GM23338 (cell line): Measurements from ENCODE around the gene PCSK1.

Experiments used
- EZH2 ChIP-seq: fragments of 200-600 bp; sonication (generic); IDR thresholded peaks from one replicate; pipeline ENCODE4 v1.8.0; 2017; ENCODE audit warnings: antibody characterized with exemption, mild to moderate bottlenecking, low read depth; ENCODE audit not compliant: unreplicated experiment
- EZH2phosphoT487 ChIP-seq: fragments of 200-600 bp; sonication (generic); IDR thresholded peaks from one replicate; pipeline ENCODE4 v1.8.1; 2018; ENCODE audit warnings: antibody characterized with exemption; ENCODE audit not compliant: unreplicated experiment
- POLR2AphosphoS5 ChIP-seq: IDR thresholded peaks from 2 replicates; pipeline ENCODE4 v1.6.1; 2016; ENCODE audit warnings: antibody characterized with exemption, low read depth
- TF ChIP-seq, protein P1 (sequence below), 2 experiments: fragments of 200-600 bp in 1 of 2; sonication (generic) in 1 of 2; conservative IDR thresholded peaks; 2 replicates each; pipeline versions ENCODE4 v1.5.1 to v1.6.1; 2016 to 2017; ENCODE audit warnings: antibody characterized with exemption in 2 of 2, low read depth in 2 of 2, mild to moderate bottlenecking in 2 of 2, moderate library complexity in 1 of 2
- TF ChIP-seq, protein P2 (sequence below): IDR thresholded peaks from one replicate; pipeline ENCODE4 v1.6.1; 2018; ENCODE audit warnings: antibody characterized with exemption; ENCODE audit not compliant: unreplicated experiment

DNA sequence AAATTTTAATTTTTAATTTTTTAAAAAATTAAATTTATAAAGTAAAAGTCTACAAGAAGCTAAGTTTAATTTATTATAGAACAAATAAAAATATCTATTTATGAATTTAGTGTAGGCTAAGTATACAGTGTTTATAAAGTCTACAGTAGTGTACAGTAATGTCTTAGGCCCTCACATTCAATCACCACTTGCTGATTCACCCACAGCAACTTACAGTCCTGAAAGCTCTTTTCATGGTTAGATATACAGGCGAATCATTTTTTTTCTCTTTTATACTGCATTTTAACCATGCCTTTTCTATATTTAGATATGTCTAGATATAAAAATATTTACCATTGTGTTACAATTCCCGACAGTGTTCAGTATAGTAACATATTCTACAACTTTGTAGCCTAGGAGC, 55.9 kb downstream of the PCSK1 start:
- TF ChIP-seq, protein P1, sequence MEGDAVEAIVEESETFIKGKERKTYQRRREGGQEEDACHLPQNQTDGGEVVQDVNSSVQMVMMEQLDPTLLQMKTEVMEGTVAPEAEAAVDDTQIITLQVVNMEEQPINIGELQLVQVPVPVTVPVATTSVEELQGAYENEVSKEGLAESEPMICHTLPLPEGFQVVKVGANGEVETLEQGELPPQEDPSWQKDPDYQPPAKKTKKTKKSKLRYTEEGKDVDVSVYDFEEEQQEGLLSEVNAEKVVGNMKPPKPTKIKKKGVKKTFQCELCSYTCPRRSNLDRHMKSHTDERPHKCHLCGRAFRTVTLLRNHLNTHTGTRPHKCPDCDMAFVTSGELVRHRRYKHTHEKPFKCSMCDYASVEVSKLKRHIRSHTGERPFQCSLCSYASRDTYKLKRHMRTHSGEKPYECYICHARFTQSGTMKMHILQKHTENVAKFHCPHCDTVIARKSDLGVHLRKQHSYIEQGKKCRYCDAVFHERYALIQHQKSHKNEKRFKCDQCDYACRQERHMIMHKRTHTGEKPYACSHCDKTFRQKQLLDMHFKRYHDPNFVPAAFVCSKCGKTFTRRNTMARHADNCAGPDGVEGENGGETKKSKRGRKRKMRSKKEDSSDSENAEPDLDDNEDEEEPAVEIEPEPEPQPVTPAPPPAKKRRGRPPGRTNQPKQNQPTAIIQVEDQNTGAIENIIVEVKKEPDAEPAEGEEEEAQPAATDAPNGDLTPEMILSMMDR (conservative IDR thresholded peaks at IDR 0.05; ENCODE audit: low read depth in 2 of 2): no peak
- TF ChIP-seq EZH2: no peak
- no peak for TF ChIP-seq POLR2AphosphoS5
- TF ChIP-seq, protein P2, sequence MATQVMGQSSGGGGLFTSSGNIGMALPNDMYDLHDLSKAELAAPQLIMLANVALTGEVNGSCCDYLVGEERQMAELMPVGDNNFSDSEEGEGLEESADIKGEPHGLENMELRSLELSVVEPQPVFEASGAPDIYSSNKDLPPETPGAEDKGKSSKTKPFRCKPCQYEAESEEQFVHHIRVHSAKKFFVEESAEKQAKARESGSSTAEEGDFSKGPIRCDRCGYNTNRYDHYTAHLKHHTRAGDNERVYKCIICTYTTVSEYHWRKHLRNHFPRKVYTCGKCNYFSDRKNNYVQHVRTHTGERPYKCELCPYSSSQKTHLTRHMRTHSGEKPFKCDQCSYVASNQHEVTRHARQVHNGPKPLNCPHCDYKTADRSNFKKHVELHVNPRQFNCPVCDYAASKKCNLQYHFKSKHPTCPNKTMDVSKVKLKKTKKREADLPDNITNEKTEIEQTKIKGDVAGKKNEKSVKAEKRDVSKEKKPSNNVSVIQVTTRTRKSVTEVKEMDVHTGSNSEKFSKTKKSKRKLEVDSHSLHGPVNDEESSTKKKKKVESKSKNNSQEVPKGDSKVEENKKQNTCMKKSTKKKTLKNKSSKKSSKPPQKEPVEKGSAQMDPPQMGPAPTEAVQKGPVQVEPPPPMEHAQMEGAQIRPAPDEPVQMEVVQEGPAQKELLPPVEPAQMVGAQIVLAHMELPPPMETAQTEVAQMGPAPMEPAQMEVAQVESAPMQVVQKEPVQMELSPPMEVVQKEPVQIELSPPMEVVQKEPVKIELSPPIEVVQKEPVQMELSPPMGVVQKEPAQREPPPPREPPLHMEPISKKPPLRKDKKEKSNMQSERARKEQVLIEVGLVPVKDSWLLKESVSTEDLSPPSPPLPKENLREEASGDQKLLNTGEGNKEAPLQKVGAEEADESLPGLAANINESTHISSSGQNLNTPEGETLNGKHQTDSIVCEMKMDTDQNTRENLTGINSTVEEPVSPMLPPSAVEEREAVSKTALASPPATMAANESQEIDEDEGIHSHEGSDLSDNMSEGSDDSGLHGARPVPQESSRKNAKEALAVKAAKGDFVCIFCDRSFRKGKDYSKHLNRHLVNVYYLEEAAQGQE: no peak
- TF ChIP-seq EZH2phosphoT487: no peak
